ENCODE results near the gene HTR5A.

DNA sequence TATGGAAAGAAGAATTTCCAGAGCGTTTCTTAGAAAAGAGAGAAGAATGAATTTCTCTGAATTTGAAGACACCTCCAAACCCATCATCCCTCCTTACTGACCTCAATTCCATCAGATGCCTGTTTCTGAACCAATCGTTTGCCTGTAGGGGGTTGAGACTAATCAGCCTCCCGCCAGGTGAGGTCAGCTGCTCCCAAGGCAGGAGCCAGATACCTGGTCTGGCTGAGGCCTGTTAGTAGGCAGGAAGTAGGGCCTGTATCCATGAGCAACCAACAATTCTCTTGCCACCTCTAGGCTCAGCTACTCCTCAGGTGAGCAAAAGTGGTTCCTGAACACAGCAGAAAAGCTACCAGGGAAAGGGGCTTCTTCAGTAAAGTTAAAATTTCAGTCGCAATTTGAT is 50.3 kb downstream of the HTR5A start:
- TF ChIP-seq CTCF (IDR thresholded peaks at IDR 0.05) (no peak), POLR2A (IDR thresholded peaks at IDR 0.05) (no peak)

All from Peyer's patch (tissue), 4 donors.